Small intestine (tissue), 7 donors: ENCODE data around the gene GLIS1. TPM values are rescaled to one million over a fixed set of nuclear protein-coding genes. Genes with fewer than 3 reads are reported as not detected.

Experiments
- DNase-seq, 2 donors: peaks; one replicate each; pipeline versions ENCODE4 v3.0.0 to v3.0.0-alpha.2; 2013
- FAIRE-seq: peaks from 2 replicates; lab custom pipeline; 2012; peaks lifted over from hg19 to GRCh38; lab: Jason Lieb, UNC
- H3K27ac ChIP-seq, 3 donors: one replicate each; pipeline ENCODE4 v1.5.1; 2013; ENCODE audit warnings: low read length in 2 of 3, mild to moderate bottlenecking in 2 of 3, control low read depth in 1 of 3, inconsistent platforms in 1 of 3, low read depth in 1 of 3, moderate library complexity in 1 of 3
- H3K27me3 ChIP-seq, 3 donors: one replicate each; pipeline ENCODE4 v1.6.1; 2013; ENCODE audit warnings: low read length in 3 of 3, inconsistent platforms in 1 of 3; ENCODE audit not compliant: control insufficient read depth in 3 of 3, insufficient read depth in 3 of 3
- H3K36me3 ChIP-seq, 3 donors: one replicate each; pipeline ENCODE4 v1.6.1; 2013; ENCODE audit warnings: low read length in 3 of 3, inconsistent platforms in 1 of 3, low read depth in 1 of 3, mild to moderate bottlenecking in 1 of 3, moderate library complexity in 1 of 3; ENCODE audit not compliant: control insufficient read depth in 3 of 3, insufficient read depth in 2 of 3
- H3K4me1 ChIP-seq, 3 donors: one replicate each; pipeline ENCODE4 v1.6.1; 2013; ENCODE audit warnings: low read length in 2 of 3, inconsistent platforms in 1 of 3, low read depth in 1 of 3, mild to moderate bottlenecking in 1 of 3, moderate library complexity in 1 of 3; ENCODE audit not compliant: control insufficient read depth in 3 of 3, insufficient read depth in 2 of 3
- H3K4me3 ChIP-seq, 3 donors: one replicate each; pipeline ENCODE4 v1.5.1; 2013; ENCODE audit warnings: low read length in 3 of 3, control low read depth in 1 of 3, inconsistent platforms in 1 of 3, low read depth in 1 of 3, mild to moderate bottlenecking in 1 of 3, moderate library complexity in 1 of 3
- H3K9me3 ChIP-seq, 2 donors: one replicate each; pipeline ENCODE4 v1.6.1; 2013; ENCODE audit warnings: low read depth in 1 of 2, low read length in 1 of 2; ENCODE audit not compliant: control insufficient read depth in 2 of 2, insufficient read depth in 1 of 2
- WGBS, 3 donors: extraction: QIAGEN DNeasy Blood & Tissue Kit; methylation state at CpG; one replicate each; pipeline ENCODE4 v1.1.7; 2013; 5-methylcytosine and 5-hydroxymethylcytosine counted together
- polyA plus RNA-seq, 4 donors: library from polyadenylated mRNA; stranded (reverse) in 3 of 4; unstranded in 1 of 4; fragments of 200-250 nt in 3 of 4; fragments of 120-200 nt in 1 of 4; gene quantifications; one replicate each; pipeline versions ENCODE4 v1.2.1 to v1.2.3, GENCODE V29; 2013
- donor health status: healthy with polysubstance abuse.
- donor health status: control.
- donor health status: control.
- donor health status: Bipolar disorder and iron deficiency.
- donor health status: healthy.

Gene GLIS1
- polyA plus RNA-seq, 4 donors = 0.19 to 0.50 TPM; not detected in 2

- Histone ChIP-seq H3K9me3 (no peaks in the 10 kb centered on the region), H3K36me3 (no peaks in the 10 kb centered on the region), H3K27me3 (peaks cover 0 to 3% (median 0%) of the 10 kb centered on the region in 3 donors), H3K27ac (no peak overlapping the region), H3K4me1 (no peaks in the 10 kb centered on the region), H3K4me3 (no peak overlapping the region)
- WGBS, 3 donors = 87 to 92% (median 92%) methylated on average over 6 of the region's 6 CpGs
- no peak for FAIRE-seq
- no peak for DNase-seq
Measured at GRCh38 chr1:53752281-53752680, 13.3 kb upstream of the GLIS1 start.

- Histone ChIP-seq H3K4me1 (no peaks in the 10 kb centered on the region), H3K27me3 (peaks cover 1 to 4% (median 3%) of the 10 kb centered on the region in 3 donors), H3K9me3 (peaks cover 0 to under 1% of the 10 kb centered on the region in 2 donors), H3K4me3 (no peak overlapping the region), H3K36me3 (no peaks in the 10 kb centered on the region), H3K27ac (no peak overlapping the region)
- DNase-seq (no peak), FAIRE-seq (no peak)
- WGBS, 3 donors = 83 to 87% (median 84%) methylated on average over 8 of the region's 8 CpGs
Measured at GRCh38 chr1:53747841-53748240, 8.9 kb upstream of the GLIS1 start.

GRCh38 chr1:53740621-53741105 lies 1.7 kb upstream of the GLIS1 start:
- Histone ChIP-seq H3K27me3 (peaks cover 13 to 54% (median 18%) of the 10 kb centered on the region in 3 donors), H3K9me3 (peaks cover 2 to 3% of the 10 kb centered on the region in 2 donors), H3K36me3 (no peaks in the 10 kb centered on the region), H3K4me1 (peaks cover 0 to 15% (median 8%) of the 10 kb centered on the region in 3 donors), H3K4me3 (no peak overlapping the region), H3K27ac (peak overlapping the region in 1 of 3 donors; percentile 34)
- WGBS, 3 donors = 41 to 63% (median 60%) methylated on average over 8 of the region's 8 CpGs
- FAIRE-seq (no peak), DNase-seq (no peak)

GRCh38 chr1:53738205-53739108 lies 507 bp downstream of the GLIS1 start:
- FAIRE-seq (no peak), DNase-seq (peak in 1 of 2 donors; percentile 31)
- H3K4me3 ChIP-seq = peak overlapping the region; percentile 9 to 63 (median 38)
- H3K9me3 ChIP-seq = peaks cover 2 to 3% of the 10 kb centered on the region in 2 donors
- no peaks in the 10 kb centered on the region for H3K36me3 ChIP-seq
- no peak overlapping the region for H3K27ac ChIP-seq
- peaks cover 0 to 15% (median 8%) of the 10 kb centered on the region in 3 donors for H3K4me1 ChIP-seq
- WGBS, 3 donors = 1 to 4% (median 1%) methylated on average over 75 to 101 of the region's 101 CpGs
- peaks cover 13 to 72% (median 19%) of the 10 kb centered on the region in 3 donors for H3K27me3 ChIP-seq

- peaks cover 9 to 76% (median 17%) of the 10 kb centered on the region in 3 donors for H3K27me3 ChIP-seq
- H3K9me3 ChIP-seq = peaks cover under 1 to 3% of the 10 kb centered on the region in 2 donors
- peak in 1 of 2 donors; percentile 42 for DNase-seq
- no peak for FAIRE-seq
- H3K4me3 ChIP-seq = peak overlapping the region in 2 of 3 donors; percentile 7 to 38
- no peaks in the 10 kb centered on the region for H3K36me3 ChIP-seq
- peaks cover 0 to 15% (median 8%) of the 10 kb centered on the region in 3 donors for H3K4me1 ChIP-seq
- no peak overlapping the region for H3K27ac ChIP-seq
- whole genome bisulfite sequencing, 3 donors = 2 to 5% (median 3%) methylated on average over 48 to 58 of the region's 58 CpGs
Measured at GRCh38 chr1:53737648-53738204, 1.2 kb downstream of the GLIS1 start.

- DNase-seq (no peak), FAIRE-seq (no peak)
- Histone ChIP-seq H3K9me3 (no peaks in the 10 kb centered on the region), H3K27ac (no peak overlapping the region), H3K27me3 (peaks cover 9 to 70% (median 16%) of the 10 kb centered on the region in 3 donors), H3K4me3 (no peak overlapping the region), H3K36me3 (no peaks in the 10 kb centered on the region), H3K4me1 (peaks cover 0 to 15% (median 8%) of the 10 kb centered on the region in 3 donors)
- WGBS, 3 donors = 76 to 81% (median 76%) methylated on average over 11 of the region's 11 CpGs
Measured at GRCh38 chr1:53736290-53736689, 2.7 kb downstream of the GLIS1 start.

- peaks cover 0 to 15% (median 8%) of the 10 kb centered on the region in 3 donors for H3K4me1 ChIP-seq
- peaks cover 9 to 71% (median 16%) of the 10 kb centered on the region in 3 donors for H3K27me3 ChIP-seq
- H3K4me3 ChIP-seq = no peak overlapping the region
- H3K27ac ChIP-seq = no peak overlapping the region
- 88 to 93% (median 93%) methylated on average over 5 of the region's 5 CpGs for WGBS, 3 donors
- FAIRE-seq (no peak), DNase-seq (no peak)
- H3K36me3 ChIP-seq = no peaks in the 10 kb centered on the region
- no peaks in the 10 kb centered on the region for H3K9me3 ChIP-seq
Measured at GRCh38 chr1:53735681-53736080, 3.3 kb downstream of the GLIS1 start.

- peaks cover 9 to 66% (median 13%) of the 10 kb centered on the region in 3 donors for H3K27me3 ChIP-seq
Measured at GRCh38 chr1:53735261-53735660, 3.7 kb downstream of the GLIS1 start.

More at GRCh38 chr1:53735261-53735660, 3.7 kb downstream of the GLIS1 start:
- no peaks in the 10 kb centered on the region for H3K9me3 ChIP-seq
- no peaks in the 10 kb centered on the region for H3K36me3 ChIP-seq
- whole genome bisulfite sequencing, 3 donors = 59 to 74% (median 69%) methylated on average over 5 of the region's 5 CpGs
- FAIRE-seq (no peak), DNase-seq (no peak)
- H3K4me1 ChIP-seq = peaks cover 0 to 15% (median 8%) of the 10 kb centered on the region in 3 donors
- no peak overlapping the region for H3K4me3 ChIP-seq
- H3K27ac ChIP-seq = peak overlapping the region in 1 of 3 donors; percentile 61
